Measurements from ENCODE around the gene CCDC184.

DNA sequence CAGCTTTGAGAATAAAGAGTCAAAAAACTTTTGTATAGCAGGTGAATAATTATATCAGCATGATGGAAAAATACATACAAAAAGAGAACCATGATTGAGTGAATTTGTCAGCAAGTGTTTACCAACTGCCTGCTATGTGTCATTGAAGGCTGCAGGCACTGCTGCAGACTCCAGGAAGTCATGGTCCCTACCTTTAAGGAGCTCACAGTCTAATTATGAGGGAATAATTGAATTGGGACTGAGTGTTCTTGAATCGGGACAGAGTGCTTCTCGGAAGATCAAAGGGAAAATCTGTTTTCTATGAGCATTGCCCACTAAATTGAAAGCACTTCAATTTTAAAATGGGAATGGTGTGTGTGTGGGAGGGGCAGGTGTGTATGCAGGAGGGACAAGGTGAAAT is 10.2 kb downstream of the CCDC184 start:
- TF ChIP-seq POLR2A (IDR thresholded peaks at IDR 0.05) (no peak), CTCF (IDR thresholded peaks at IDR 0.05) (no peak)
